ENCODE measurements around the gene PSME2. TPM values are rescaled to one million over a fixed set of nuclear protein-coding genes. Genes with fewer than 3 reads are reported as not detected.

The PSME2 gene
- total RNA-seq, 2 donors from 2014 or later: 106 to 112 TPM

GRCh38 chr14:24187539-24187915, 41.1 kb upstream of the PSME2 start:
- H3K36me3 Mint-ChIP-seq (ENCODE audit: low read depth): peaks cover 53% of the 10 kb centered on the region

GRCh38 chr14:24186831-24187538, 40.6 kb upstream of the PSME2 start:
- WGBS, 2 experiments (ENCODE audit: insufficient coverage in 1 of 2, insufficient read length in 1 of 2): 92 to 100% methylated on average over 4 to 10 of the region's 10 CpGs
- no peak overlapping the region for H3K9ac ChIP-seq (ENCODE audit: extremely low read depth, low read length, poor library complexity, severe bottlenecking)
- H3K4me3 Mint-ChIP-seq: peak overlapping the region; percentile 89
- no peaks in the 10 kb centered on the region for H3K27me3 ChIP-seq (ENCODE audit: control insufficient read depth, insufficient read depth, low read length, poor library complexity, severe bottlenecking)
- H3K27ac ChIP-seq (ENCODE audit: low read depth, low read length): no peak overlapping the region
- TF ChIP-seq CTCF (conservative IDR thresholded peaks at IDR 0.05): no peak
- no peaks in the 10 kb centered on the region for H3K9me3 ChIP-seq (ENCODE audit: control insufficient read depth, low read length)
- H3K4me3 ChIP-seq (ENCODE audit: low read length): no peak overlapping the region
- peaks cover 6% of the 10 kb centered on the region for H3K4me1 Mint-ChIP-seq
- DNase-seq: no peak
- H3K27me3 Mint-ChIP-seq (ENCODE audit: insufficient read depth): no peaks in the 10 kb centered on the region
- H3K9me3 Mint-ChIP-seq: no peaks in the 10 kb centered on the region
- peaks cover 68% of the 10 kb centered on the region for H3K36me3 ChIP-seq (ENCODE audit: control insufficient read depth, insufficient read depth, low read length)
- no peak overlapping the region for H3K27ac Mint-ChIP-seq
- peaks cover 49% of the 10 kb centered on the region for H3K36me3 Mint-ChIP-seq (ENCODE audit: low read depth)
- no peaks in the 10 kb centered on the region for H3K4me1 ChIP-seq (ENCODE audit: control insufficient read depth, insufficient read depth, low read length)

More at GRCh38 chr14:24187539-24187915, 41.1 kb upstream of the PSME2 start:
- Histone ChIP-seq H3K27ac (ENCODE audit: low read depth, low read length) (no peak overlapping the region), H3K36me3 (ENCODE audit: control insufficient read depth, insufficient read depth, low read length) (peaks cover 73% of the 10 kb centered on the region), H3K27me3 (ENCODE audit: control insufficient read depth, insufficient read depth, low read length, poor library complexity, severe bottlenecking) (no peaks in the 10 kb centered on the region), H3K4me3 (ENCODE audit: low read length) (peak overlapping the region; percentile 89), H3K9ac (ENCODE audit: extremely low read depth, low read length, poor library complexity, severe bottlenecking) (no peak overlapping the region), H3K9me3 (ENCODE audit: control insufficient read depth, low read length) (no peaks in the 10 kb centered on the region), H3K4me1 (ENCODE audit: control insufficient read depth, insufficient read depth, low read length) (no peaks in the 10 kb centered on the region)
- 88 to 89% methylated on average over 1 to 2 of the region's 2 CpGs for WGBS, 2 experiments (ENCODE audit: insufficient coverage in 1 of 2, insufficient read length in 1 of 2)
- no peak for TF ChIP-seq CTCF (conservative IDR thresholded peaks at IDR 0.05)
- peak overlapping the region; percentile 89 for H3K4me3 Mint-ChIP-seq
- no peak for DNase-seq
- peaks cover 6% of the 10 kb centered on the region for H3K4me1 Mint-ChIP-seq
- H3K27ac Mint-ChIP-seq: no peak overlapping the region
- no peaks in the 10 kb centered on the region for H3K27me3 Mint-ChIP-seq (ENCODE audit: insufficient read depth)
- no peaks in the 10 kb centered on the region for H3K9me3 Mint-ChIP-seq

- Histone ChIP-seq H3K9ac (ENCODE audit: extremely low read depth, low read length, poor library complexity, severe bottlenecking) (no peak overlapping the region), H3K27ac (ENCODE audit: low read depth, low read length) (no peak overlapping the region), H3K36me3 (ENCODE audit: control insufficient read depth, insufficient read depth, low read length) (peaks cover 65% of the 10 kb centered on the region), H3K9me3 (ENCODE audit: control insufficient read depth, low read length) (no peaks in the 10 kb centered on the region), H3K4me1 (ENCODE audit: control insufficient read depth, insufficient read depth, low read length) (no peaks in the 10 kb centered on the region), H3K4me3 (ENCODE audit: low read length) (no peak overlapping the region), H3K27me3 (ENCODE audit: control insufficient read depth, insufficient read depth, low read length, poor library complexity, severe bottlenecking) (no peaks in the 10 kb centered on the region)
- no peak overlapping the region for H3K4me3 Mint-ChIP-seq
- 94 to 97% methylated on average over 10 to 11 of the region's 11 CpGs for WGBS, 2 experiments (ENCODE audit: insufficient coverage in 1 of 2, insufficient read length in 1 of 2)
- no peak for TF ChIP-seq CTCF (conservative IDR thresholded peaks at IDR 0.05)
- peaks cover 43% of the 10 kb centered on the region for H3K36me3 Mint-ChIP-seq (ENCODE audit: low read depth)
- no peaks in the 10 kb centered on the region for H3K9me3 Mint-ChIP-seq
- peaks cover 6% of the 10 kb centered on the region for H3K4me1 Mint-ChIP-seq
- H3K27me3 Mint-ChIP-seq (ENCODE audit: insufficient read depth): no peaks in the 10 kb centered on the region
- no peak overlapping the region for H3K27ac Mint-ChIP-seq
- no peak for DNase-seq
These were observed 39.3 kb upstream of the PSME2 start for GRCh38 chr14:24185741-24186140.
